Measurements from ENCODE around the gene TNFRSF19. TPM values are rescaled to one million over a fixed set of nuclear protein-coding genes. Genes with fewer than 3 reads are reported as not detected.

The TNFRSF19 gene
- total and polyA plus RNA-seq, 8 donors: 1.2 to 14.0 (median 2.7) TPM; not detected in 1

- WGBS, 5 donors: 70 to 80% (median 75%) methylated on average over 10 of the region's 10 CpGs
These were observed 110.8 kb downstream of the TNFRSF19 start for GRCh38 chr13:23680845-23681669.

GRCh38 chr13:23683084-23683483 is 112.9 kb downstream of the TNFRSF19 start:
- WGBS, 5 donors: 73 to 86% (median 78%) methylated on average over 4 of the region's 4 CpGs
- TF ChIP-seq POLR2A (IDR thresholded peaks at IDR 0.05): no peak
- TF ChIP-seq EP300 (IDR thresholded peaks at IDR 0.05): no peak
- peaks cover 0 to 12% (median 9%) of the 10 kb centered on the region in 4 donors for H3K9me3 ChIP-seq

More at GRCh38 chr13:23680845-23681669, 110.8 kb downstream of the TNFRSF19 start:
- H3K4me3 ChIP-seq: no peak overlapping the region
- intact Hi-C loops (cut with DNase I; ENCODE audit: low total_unique reads): no loop called here
- no peak for TF ChIP-seq CTCF (IDR thresholded peaks at IDR 0.05)
- peak in 1 of 3 donors; percentile 32 for TF ChIP-seq POLR2AphosphoS5 (IDR thresholded peaks at IDR 0.05)
- peaks cover 0 to 16% (median 9%) of the 10 kb centered on the region in 4 donors for H3K9me3 ChIP-seq
- no peaks in the 10 kb centered on the region for H3K27me3 ChIP-seq
- H3K4me1 ChIP-seq: no peaks in the 10 kb centered on the region
- H3K36me3 ChIP-seq: no peaks in the 10 kb centered on the region
- peak overlapping the region in 1 of 5 donors; percentile 5 for H3K27ac ChIP-seq
- no peak for DNase-seq

GRCh38 chr13:23684647-23685046 is 114.4 kb downstream of the TNFRSF19 start:
- H3K27me3 ChIP-seq: no peaks in the 10 kb centered on the region
- intact Hi-C loops (cut with DNase I; ENCODE audit: low total_unique reads): no loop called here
- WGBS, 5 donors: 93 to 99% (median 95%) methylated on average over 2 of the region's 2 CpGs
- DNase-seq: no peak
- no peaks in the 10 kb centered on the region for H3K36me3 ChIP-seq
- no peak overlapping the region for H3K4me3 ChIP-seq
- H3K9me3 ChIP-seq: peaks cover 0 to 11% (median 9%) of the 10 kb centered on the region in 4 donors
- H3K27ac ChIP-seq: no peak overlapping the region
- no peaks in the 10 kb centered on the region for H3K4me1 ChIP-seq
- TF ChIP-seq POLR2A (IDR thresholded peaks at IDR 0.05): no peak
- no peak for TF ChIP-seq POLR2AphosphoS5 (IDR thresholded peaks at IDR 0.05)
- no peak for TF ChIP-seq EP300 (IDR thresholded peaks at IDR 0.05)
- no peak for TF ChIP-seq CTCF (IDR thresholded peaks at IDR 0.05)

More at GRCh38 chr13:23683084-23683483, 112.9 kb downstream of the TNFRSF19 start:
- H3K27me3 ChIP-seq: no peaks in the 10 kb centered on the region
- H3K4me3 ChIP-seq: no peak overlapping the region
- H3K36me3 ChIP-seq: no peaks in the 10 kb centered on the region
- H3K4me1 ChIP-seq: no peaks in the 10 kb centered on the region
- H3K27ac ChIP-seq: no peak overlapping the region
- no peak for DNase-seq
- intact Hi-C loops (cut with DNase I; ENCODE audit: low total_unique reads): no loop called here

- no peaks in the 10 kb centered on the region for H3K4me1 ChIP-seq
- no peak overlapping the region for H3K4me3 ChIP-seq
- H3K27ac ChIP-seq: peak overlapping the region in 1 of 5 donors; percentile 24
- 59 to 86% (median 72%) methylated on average over 1 of the region's 1 CpG for WGBS, 5 donors
- no peaks in the 10 kb centered on the region for H3K27me3 ChIP-seq
- H3K36me3 ChIP-seq: no peaks in the 10 kb centered on the region
- peaks cover 0 to 11% (median 9%) of the 10 kb centered on the region in 4 donors for H3K9me3 ChIP-seq
- TF ChIP-seq POLR2A (IDR thresholded peaks at IDR 0.05) (no peak), CTCF (IDR thresholded peaks at IDR 0.05) (no peak), EP300 (IDR thresholded peaks at IDR 0.05) (no peak), POLR2AphosphoS5 (IDR thresholded peaks at IDR 0.05) (no peak)
- intact Hi-C loops (cut with DNase I; ENCODE audit: low total_unique reads): no loop called here
- no peak for DNase-seq
These were observed 115.2 kb downstream of the TNFRSF19 start for GRCh38 chr13:23685416-23685815.

- Histone ChIP-seq H3K4me3 (no peak overlapping the region), H3K4me1 (no peaks in the 10 kb centered on the region), H3K36me3 (no peaks in the 10 kb centered on the region), H3K27me3 (no peaks in the 10 kb centered on the region), H3K27ac (no peak overlapping the region), H3K9me3 (peaks cover 0 to 11% (median 9%) of the 10 kb centered on the region in 4 donors)
- TF ChIP-seq POLR2A (IDR thresholded peaks at IDR 0.05): no peak
- TF ChIP-seq POLR2AphosphoS5 (IDR thresholded peaks at IDR 0.05): no peak
- TF ChIP-seq CTCF (IDR thresholded peaks at IDR 0.05): no peak
- TF ChIP-seq EP300 (IDR thresholded peaks at IDR 0.05): no peak
- DNase-seq: no peak
- 85 to 91% (median 89%) methylated on average over 3 of the region's 3 CpGs for WGBS, 5 donors
- intact Hi-C loops (cut with DNase I; ENCODE audit: low total_unique reads): no loop called here
These were observed 116.7 kb downstream of the TNFRSF19 start for GRCh38 chr13:23686948-23687347.

All from stomach (tissue), 9 donors.